GM23338 (cell line): ENCODE data around the gene BAG5. TPM values are rescaled to one million over a fixed set of nuclear protein-coding genes. Genes with fewer than 3 reads are reported as not detected.

Experiments
- CREB1 ChIP-seq: fragments of 250-450 bp; sonication (Bioruptor Pico); IDR thresholded peaks from 2 replicates; pipeline ENCODE4 v1.5.0; 2020; ENCODE audit warnings: low read depth, mild to moderate bottlenecking, moderate library complexity
- CTCF ChIP-seq, 2 experiments: fragments of 200-600 bp in 1 of 2; sonication (generic) in 1 of 2; conservative IDR thresholded peaks; 2 replicates each; pipeline versions ENCODE4 v1.5.1 to v1.6.1; 2016 to 2017; ENCODE audit warnings: antibody characterized with exemption in 2 of 2, low read depth in 2 of 2, mild to moderate bottlenecking in 2 of 2, moderate library complexity in 1 of 2
- EZH2 ChIP-seq: fragments of 200-600 bp; sonication (generic); IDR thresholded peaks from one replicate; pipeline ENCODE4 v1.8.0; 2017; ENCODE audit warnings: antibody characterized with exemption, mild to moderate bottlenecking, low read depth; ENCODE audit not compliant: unreplicated experiment
- EZH2phosphoT487 ChIP-seq: fragments of 200-600 bp; sonication (generic); IDR thresholded peaks from one replicate; pipeline ENCODE4 v1.8.1; 2018; ENCODE audit warnings: antibody characterized with exemption; ENCODE audit not compliant: unreplicated experiment
- NANOG ChIP-seq: IDR thresholded peaks from 2 replicates; pipeline ENCODE4 v1.6.1; 2016; ENCODE audit warnings: antibody characterized with exemption, borderline replicate concordance
- REST ChIP-seq: IDR thresholded peaks from one replicate; pipeline ENCODE4 v1.6.1; 2018; ENCODE audit warnings: antibody characterized with exemption; ENCODE audit not compliant: unreplicated experiment
- STAT1 ChIP-seq: IDR thresholded peaks from one replicate; pipeline ENCODE4 v1.6.1; 2016; ENCODE audit warnings: antibody characterized with exemption; ENCODE audit not compliant: unreplicated experiment
- ZNF114 ChIP-seq: fragments of 250-450 bp; sonication (Bioruptor Pico); IDR thresholded peaks from 2 replicates; pipeline ENCODE4 v1.5.0; 2020; ENCODE audit warnings: mild to moderate bottlenecking, moderate library complexity
- ZNF331 ChIP-seq: fragments of 250-450 bp; sonication (Bioruptor Pico); IDR thresholded peaks from 2 replicates; pipeline ENCODE4 v1.5.0; 2020; ENCODE audit warnings: low read depth, mild to moderate bottlenecking, moderate library complexity
- ZNF462 ChIP-seq: fragments of 250-450 bp; sonication (Bioruptor Pico); IDR thresholded peaks from 2 replicates; pipeline ENCODE4 v1.5.0; 2020; ENCODE audit warnings: mild to moderate bottlenecking, moderate library complexity
- polyA plus RNA-seq: library from polyadenylated mRNA; unstranded; fragments of >200 nt; fragmentation: Nextera tagmentation; extraction: Ambion mirVana; gene quantifications from 2 replicates; pipeline ENCODE4 v1.2.1, GENCODE V29; 2016
- total RNA-seq: library from RNA; depleted of rRNA; stranded (reverse); fragments of >200 nt; shearing (Covaris generic); gene quantifications from 2 replicates; pipeline ENCODE4 v1.2.3, GENCODE V29; 2014

Gene BAG5
- total and polyA plus RNA-seq, 2 experiments from 2014 or later: 21.1 to 29.2 TPM

GRCh38 chr14:103519043-103519836 lies 43.2 kb downstream of the BAG5 start (continued):
- TF ChIP-seq ZNF462 (CRISPR knock-in tag) (no peak), CREB1 (CRISPR knock-in tag) (no peak), EZH2 (no peak), REST (no peak), NANOG (no peak), EZH2phosphoT487 (no peak), ZNF331 (CRISPR knock-in tag) (no peak), CTCF (conservative IDR thresholded peaks at IDR 0.05; ENCODE audit: low read depth in 2 of 2) (no peak), ZNF114 (no peak), STAT1 (no peak)
